Trophoblast cell (in vitro differentiated cells and primary cell): Measurements from ENCODE around the gene USH1C.

Experiments
- DNase-seq, 2 donors: peaks; one replicate each; pipeline ENCODE4 v3.0.0-alpha.2; 2016
- H2AFZ ChIP-seq: 2 replicates; pipeline ENCODE4 v1.6.1; 2013; ENCODE audit warnings: low read length, moderate library complexity, mild to moderate bottlenecking; ENCODE audit not compliant: insufficient read depth, poor library complexity
- H2AK5ac ChIP-seq: 2 replicates; pipeline ENCODE4 v1.6.1; 2013; ENCODE audit warnings: mild to moderate bottlenecking, low read length
- H2BK120ac ChIP-seq: 2 replicates; pipeline ENCODE4 v1.6.1; 2013; ENCODE audit warnings: low read length, mild to moderate bottlenecking, moderate library complexity; ENCODE audit not compliant: insufficient read depth, poor library complexity
- H2BK12ac ChIP-seq: 2 replicates; pipeline ENCODE4 v1.6.1; 2013; ENCODE audit warnings: mild to moderate bottlenecking, low read length, moderate library complexity
- H2BK5ac ChIP-seq: 2 replicates; pipeline ENCODE4 v1.6.1; 2013; ENCODE audit warnings: low read length, low read depth, moderate library complexity, mild to moderate bottlenecking; ENCODE audit not compliant: poor library complexity
- H3K14ac ChIP-seq: 2 replicates; pipeline ENCODE4 v1.6.1; 2013; ENCODE audit warnings: mild to moderate bottlenecking, low read length
- H3K18ac ChIP-seq: 2 replicates; pipeline ENCODE4 v1.6.1; 2013; ENCODE audit warnings: mild to moderate bottlenecking, low read length
- H3K23ac ChIP-seq: 2 replicates; pipeline ENCODE4 v1.6.1; 2013; ENCODE audit warnings: low read length
- H3K27ac ChIP-seq: 2 replicates; pipeline ENCODE4 v1.5.1; 2013; ENCODE audit warnings: low read depth, mild to moderate bottlenecking, inconsistent platforms, low read length, moderate library complexity
- H3K27me3 ChIP-seq: 2 replicates; pipeline ENCODE4 v1.6.1; 2013; ENCODE audit warnings: inconsistent platforms, mild to moderate bottlenecking, low read length, moderate library complexity; ENCODE audit not compliant: insufficient read depth
- H3K36me3 ChIP-seq, 2 experiments: 1 replicate in 1 of 2; 2 replicates in 1 of 2; pipeline ENCODE4 v1.6.1; 2013; ENCODE audit warnings: low read length in 2 of 2, mild to moderate bottlenecking in 2 of 2, moderate library complexity in 1 of 2; ENCODE audit not compliant: insufficient read depth in 2 of 2, control insufficient read depth in 1 of 2
- H3K4ac ChIP-seq: 2 replicates; pipeline ENCODE4 v1.6.1; 2013; ENCODE audit warnings: low read depth, mild to moderate bottlenecking, low read length, moderate library complexity
- H3K4me1 ChIP-seq, 2 experiments: 1 replicate in 1 of 2; 2 replicates in 1 of 2; pipeline ENCODE4 v1.6.1; 2013; ENCODE audit warnings: low read length in 2 of 2, mild to moderate bottlenecking in 2 of 2, moderate library complexity in 1 of 2; ENCODE audit not compliant: insufficient read depth in 2 of 2, control insufficient read depth in 1 of 2
- H3K4me2 ChIP-seq: 2 replicates; pipeline ENCODE4 v1.6.1; 2013; ENCODE audit warnings: inconsistent platforms, mild to moderate bottlenecking, low read length, moderate library complexity
- H3K4me3 ChIP-seq: 2 replicates; pipeline ENCODE4 v1.5.1; 2013; ENCODE audit warnings: mild to moderate bottlenecking, low read depth, low read length, inconsistent platforms
- H3K79me1 ChIP-seq: one replicate; pipeline ENCODE4 v1.6.1; 2013; ENCODE audit warnings: low read length
- H3K79me2 ChIP-seq: 2 replicates; pipeline ENCODE4 v1.6.1; 2013; ENCODE audit warnings: low read length, mild to moderate bottlenecking; ENCODE audit not compliant: control insufficient read depth, insufficient read depth, poor library complexity
- H3K9ac ChIP-seq: 2 replicates; pipeline ENCODE4 v1.6.1; 2013; ENCODE audit warnings: mild to moderate bottlenecking, low read length
- H3K9me3 ChIP-seq: 2 replicates; pipeline ENCODE4 v1.6.1; 2013; ENCODE audit warnings: low read depth, mild to moderate bottlenecking, control low read depth, inconsistent platforms, low read length; ENCODE audit not compliant: insufficient read depth
- H4K12ac ChIP-seq: 2 replicates; pipeline ENCODE4 v1.6.1; 2013; ENCODE audit warnings: low read depth, mild to moderate bottlenecking, low read length, moderate library complexity
- H4K8ac ChIP-seq: 2 replicates; pipeline ENCODE4 v1.6.1; 2013; ENCODE audit warnings: low read depth, mild to moderate bottlenecking, low read length, moderate library complexity
- H4K91ac ChIP-seq: one replicate; pipeline ENCODE4 v1.6.1; 2013; ENCODE audit warnings: low read depth, mild to moderate bottlenecking, low read length, moderate library complexity
- WGBS: extraction: QIAGEN DNeasy Blood & Tissue Kit; methylation state at CpG from one replicate; pipeline ENCODE4 v1.1.7; 2013; ENCODE audit warnings: missing lambda C conversion rate; ENCODE audit not compliant: insufficient read length, insufficient coverage; ENCODE audit errors: extremely low coverage; 5-methylcytosine and 5-hydroxymethylcytosine counted together

USH1C gene

DNA sequence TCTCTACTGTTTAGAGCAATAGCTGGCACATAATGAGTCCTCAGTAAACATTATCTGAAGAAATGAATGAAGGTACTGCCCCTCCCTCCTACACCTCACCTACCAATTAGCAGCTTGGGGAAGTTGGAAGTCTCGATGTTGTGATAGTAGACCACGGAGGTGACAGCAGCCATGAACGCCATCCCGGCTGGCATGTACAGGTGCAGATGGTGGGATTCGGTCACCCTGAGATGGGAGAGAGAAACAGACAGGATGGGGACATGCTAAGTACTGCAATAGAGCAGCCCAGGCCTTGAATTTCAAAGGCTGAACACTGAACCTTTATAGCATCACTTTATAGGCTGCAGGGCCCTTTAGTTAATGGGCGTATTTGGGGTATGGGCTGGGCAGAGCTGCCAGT is 74.2 kb downstream of the USH1C start:
- Histone ChIP-seq H3K27me3 (peaks cover 8% of the 10 kb centered on the region), H2AK5ac (no peak overlapping the region), H2AFZ (no peak overlapping the region), H2BK12ac (no peak overlapping the region), H3K14ac (no peak overlapping the region), H3K18ac (no peak overlapping the region), H3K79me1 (no peaks in the 10 kb centered on the region), H3K9ac (no peak overlapping the region), H2BK120ac (no peak overlapping the region), H3K4ac (no peak overlapping the region), H3K4me1 (no peaks in the 10 kb centered on the region), H3K4me2 (no peak overlapping the region), H3K23ac (no peak overlapping the region), H3K4me3 (no peak overlapping the region), H3K79me2 (no peaks in the 10 kb centered on the region), H4K12ac (no peak overlapping the region), H3K27ac (no peak overlapping the region), H3K9me3 (peaks cover 5% of the 10 kb centered on the region), H3K36me3 (no peaks in the 10 kb centered on the region), H4K8ac (no peak overlapping the region), H2BK5ac (no peak overlapping the region), H4K91ac (no peak overlapping the region)
- WGBS, result no CpG with 5 or more reads among the region's 6 CpGs
- no peak for DNase-seq

DNA sequence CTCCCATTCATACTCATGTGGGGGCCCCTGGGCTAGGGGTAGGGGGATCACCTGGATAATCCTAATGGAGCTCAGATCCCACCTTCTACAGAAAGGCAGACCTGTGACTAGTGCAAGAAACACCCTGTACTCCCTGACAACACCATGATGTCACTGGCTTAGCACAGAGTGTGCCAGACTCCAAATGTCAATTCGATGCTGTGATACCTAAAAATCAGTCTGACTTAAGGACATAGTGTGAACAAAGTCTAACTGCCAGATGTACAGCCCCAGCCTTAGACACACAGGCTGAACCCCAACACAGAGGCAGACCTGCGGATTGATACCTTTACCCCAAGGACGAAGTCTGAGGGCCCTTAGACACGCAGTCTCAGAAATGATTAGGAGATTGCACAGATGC is 76.1 kb downstream of the USH1C start:
- no peak overlapping the region for H4K91ac ChIP-seq
- DNase-seq, result no peak

DNA sequence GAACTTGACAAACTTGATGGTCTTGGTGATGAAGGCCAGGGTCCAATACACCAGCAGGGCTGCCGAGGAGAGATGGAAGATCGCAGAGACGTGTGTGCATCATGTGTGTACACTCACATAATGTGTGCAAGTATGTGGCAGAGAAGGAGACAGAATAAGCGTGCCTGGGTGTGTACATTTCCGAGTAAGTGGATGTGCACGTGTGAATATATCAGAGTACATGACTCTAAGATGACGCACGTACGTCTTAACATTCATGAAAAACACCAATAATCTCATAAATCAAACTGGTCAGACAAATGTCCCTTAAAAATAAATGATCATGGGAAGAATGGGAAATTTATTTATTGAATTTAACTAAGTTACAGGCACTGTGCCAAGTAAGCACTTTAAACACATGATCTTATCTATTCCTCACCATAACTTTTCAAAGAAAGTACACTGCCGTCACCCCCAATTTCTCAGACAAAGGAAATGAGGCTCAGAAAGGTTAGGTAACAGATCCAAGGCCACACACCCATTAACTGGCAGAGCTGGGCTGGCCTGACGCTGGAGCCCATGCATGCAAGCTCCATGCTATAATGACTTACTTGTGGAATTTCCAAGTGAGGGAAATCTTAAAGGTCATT is 80.6 kb downstream of the USH1C start:
- Histone ChIP-seq H3K27me3 (no peaks in the 10 kb centered on the region), H3K79me2 (no peaks in the 10 kb centered on the region), H3K36me3 (no peaks in the 10 kb centered on the region), H2AFZ (no peak overlapping the region), H3K9ac (no peak overlapping the region), H2BK5ac (no peak overlapping the region), H3K4me3 (no peak overlapping the region), H2AK5ac (no peak overlapping the region), H3K4me2 (no peak overlapping the region), H3K9me3 (peaks cover 2% of the 10 kb centered on the region), H3K79me1 (no peaks in the 10 kb centered on the region), H2BK12ac (no peak overlapping the region), H4K8ac (no peak overlapping the region), H3K14ac (no peak overlapping the region), H4K91ac (no peak overlapping the region), H4K12ac (no peak overlapping the region), H2BK120ac (no peak overlapping the region), H3K23ac (no peak overlapping the region), H3K27ac (no peak overlapping the region), H3K18ac (no peak overlapping the region), H3K4ac (no peak overlapping the region), H3K4me1 (no peaks in the 10 kb centered on the region)
- no CpG with 5 or more reads among the region's 11 CpGs for WGBS
- DNase-seq, result no peak

More for the DNA sequence above, 76.1 kb downstream of the USH1C start:
- H2AFZ ChIP-seq, result no peak overlapping the region
- no peak overlapping the region for H3K14ac ChIP-seq
- H3K36me3 ChIP-seq, result no peaks in the 10 kb centered on the region
- H2AK5ac ChIP-seq, result no peak overlapping the region
- H3K18ac ChIP-seq, result no peak overlapping the region
- H4K8ac ChIP-seq, result no peak overlapping the region
- no peak overlapping the region for H2BK12ac ChIP-seq
- no peak overlapping the region for H3K4me2 ChIP-seq
- no peak overlapping the region for H3K27ac ChIP-seq
- H3K4me3 ChIP-seq, result no peak overlapping the region
- peaks cover 3% of the 10 kb centered on the region for H3K9me3 ChIP-seq
- H3K4ac ChIP-seq, result no peak overlapping the region
- no peak overlapping the region for H2BK120ac ChIP-seq
- H3K4me1 ChIP-seq, result no peaks in the 10 kb centered on the region
- no peak overlapping the region for H4K12ac ChIP-seq
- H3K9ac ChIP-seq, result no peak overlapping the region
- WGBS, result no CpG with 5 or more reads among the region's 4 CpGs
- no peaks in the 10 kb centered on the region for H3K79me1 ChIP-seq
- H3K27me3 ChIP-seq, result no peaks in the 10 kb centered on the region
- H2BK5ac ChIP-seq, result no peak overlapping the region
- no peaks in the 10 kb centered on the region for H3K79me2 ChIP-seq
- H3K23ac ChIP-seq, result no peak overlapping the region

DNA sequence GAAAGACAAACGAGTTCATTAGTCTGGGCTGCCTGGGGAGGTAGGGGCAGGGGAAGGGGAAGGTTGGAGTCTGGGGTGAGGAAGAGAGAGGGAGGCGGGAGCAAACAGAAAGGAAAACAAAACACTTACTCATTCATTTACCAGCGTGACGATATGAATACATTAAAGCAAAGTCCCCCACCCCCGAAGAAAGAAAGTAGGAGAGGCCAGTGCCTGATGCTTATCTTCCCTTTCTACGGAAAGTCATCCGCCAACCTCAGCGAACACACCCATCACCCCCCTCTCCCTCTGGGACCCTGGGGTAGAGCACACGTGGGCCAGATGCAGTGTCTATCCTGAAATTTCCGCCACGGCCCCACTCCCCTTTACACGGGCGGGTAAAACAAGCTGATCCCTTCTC is 81.3 kb downstream of the USH1C start:
- no peak for DNase-seq
- Histone ChIP-seq H2BK5ac (no peak overlapping the region), H3K4me3 (no peak overlapping the region), H3K27me3 (no peaks in the 10 kb centered on the region), H3K18ac (no peak overlapping the region), H3K23ac (no peak overlapping the region), H4K8ac (no peak overlapping the region), H3K79me1 (no peaks in the 10 kb centered on the region), H3K36me3 (no peaks in the 10 kb centered on the region), H3K4ac (no peak overlapping the region), H3K79me2 (no peaks in the 10 kb centered on the region), H4K12ac (no peak overlapping the region), H3K9me3 (peaks cover 2% of the 10 kb centered on the region), H3K14ac (no peak overlapping the region), H3K4me1 (no peaks in the 10 kb centered on the region), H2BK120ac (no peak overlapping the region), H3K9ac (no peak overlapping the region), H2AFZ (no peak overlapping the region), H2AK5ac (no peak overlapping the region), H3K4me2 (no peak overlapping the region), H3K27ac (no peak overlapping the region), H4K91ac (no peak overlapping the region), H2BK12ac (no peak overlapping the region)
- WGBS, result no CpG with 5 or more reads among the region's 13 CpGs
